Activated naive CD4-positive, alpha-beta T cell treated with anti-CD3 and anti-CD28 coated beads, Interleukin-2, amount 10 ng/mL, durations not matched to agents 7 days and 5 days (primary cell): ENCODE results near the gene STRN3.
"Not testable (repeated sequence)": the region's sequence is repeated elsewhere in the genome, so short reads cannot be mapped to it uniquely, and the experiment has no call there.

Source experiments
- CTCF ChIA-PET: fragments of 350-600 bp; sonication (Branson Sonifier 250); formaldehyde crosslinking; loops from one replicate; lab custom pipeline; 2021; ENCODE audit warnings: antibody characterized with exemption; lab: Charles Lee
- DNase-seq: peaks from one replicate; pipeline ENCODE4 v3.0.0-alpha.2; 2020
- H3K27ac Mint-ChIP-seq: one replicate; pipeline ENCODE4 v1.8.0; 2021; ENCODE audit warnings: mild to moderate bottlenecking, moderate library complexity, mixed read lengths
- H3K27me3 Mint-ChIP-seq: one replicate; pipeline ENCODE4 v1.8.0; 2021; ENCODE audit warnings: mild to moderate bottlenecking, mixed read lengths
- H3K36me3 Mint-ChIP-seq: one replicate; pipeline ENCODE4 v1.8.0; 2021; ENCODE audit warnings: mixed read lengths
- H3K4me1 Mint-ChIP-seq: one replicate; pipeline ENCODE4 v1.8.0; 2021; ENCODE audit warnings: mixed read lengths
- H3K4me3 Mint-ChIP-seq: one replicate; pipeline ENCODE4 v1.8.0; 2021; ENCODE audit warnings: mild to moderate bottlenecking, moderate library complexity, mixed read lengths
- H3K9me3 Mint-ChIP-seq: one replicate; pipeline ENCODE4 v1.8.0; 2021; ENCODE audit warnings: mixed read lengths

STRN3 gene

GRCh38 chr14:30908826-30909225 lies 117.4 kb downstream of the STRN3 start:
- H3K9me3 Mint-ChIP-seq, result no peaks in the 10 kb centered on the region
- no peaks in the 10 kb centered on the region for H3K4me1 Mint-ChIP-seq
- no peak for DNase-seq
- H3K36me3 Mint-ChIP-seq, result peaks cover 30% of the 10 kb centered on the region
- H3K27me3 Mint-ChIP-seq, result no peaks in the 10 kb centered on the region
- H3K4me3 Mint-ChIP-seq, result no peak overlapping the region
- no peak overlapping the region for H3K27ac Mint-ChIP-seq
- CTCF ChIA-PET, result no interaction called here

GRCh38 chr14:30907659-30908057 lies 118.5 kb downstream of the STRN3 start:
- H3K27me3 Mint-ChIP-seq, result no peaks in the 10 kb centered on the region
- no peaks in the 10 kb centered on the region for H3K4me1 Mint-ChIP-seq
- DNase-seq, result no peak
- peaks cover 31% of the 10 kb centered on the region for H3K36me3 Mint-ChIP-seq
- H3K9me3 Mint-ChIP-seq, result no peaks in the 10 kb centered on the region
- CTCF ChIA-PET, result interaction anchor here (0.6 to 0.7 kb wide), 2 partner anchors 13 to 285 kb away, joined by 3 read pairs; no protein-coding TSS in a partner anchor
- H3K27ac Mint-ChIP-seq, result no peak overlapping the region
- H3K4me3 Mint-ChIP-seq, result no peak overlapping the region

GRCh38 chr14:30906752-30907658 lies 119.2 kb downstream of the STRN3 start:
- Mint-ChIP-seq H3K36me3 (peaks cover 34% of the 10 kb centered on the region), H3K4me1 (no peaks in the 10 kb centered on the region), H3K27me3 (no peaks in the 10 kb centered on the region), H3K27ac (no peak overlapping the region), H3K4me3 (no peak overlapping the region), H3K9me3 (no peaks in the 10 kb centered on the region)
- CTCF ChIA-PET, result interaction anchor here (0.7 kb wide), 1 partner anchor 284 kb away, joined by 3 read pairs; no protein-coding TSS in a partner anchor
- DNase-seq, result no peak

- no peaks in the 10 kb centered on the region for H3K9me3 Mint-ChIP-seq
- CTCF ChIA-PET, result no interaction called here
- no peak for DNase-seq
- peaks cover 4% of the 10 kb centered on the region for H3K4me1 Mint-ChIP-seq
- H3K36me3 Mint-ChIP-seq, result peaks cover 38% of the 10 kb centered on the region
- no peaks in the 10 kb centered on the region for H3K27me3 Mint-ChIP-seq
- H3K4me3 Mint-ChIP-seq, result no peak overlapping the region
- no peak overlapping the region for H3K27ac Mint-ChIP-seq
Observed at GRCh38 chr14:30903285-30904124, 122.7 kb downstream of the STRN3 start.

GRCh38 chr14:30897121-30897520 lies 129.1 kb downstream of the STRN3 start:
- H3K27me3 Mint-ChIP-seq, H3K4me1 Mint-ChIP-seq, CTCF ChIA-PET, H3K4me3 Mint-ChIP-seq, H3K27ac Mint-ChIP-seq, DNase-seq, H3K9me3 Mint-ChIP-seq: not testable (repeated sequence)
- peaks cover 37% of the 10 kb centered on the region for H3K36me3 Mint-ChIP-seq

GRCh38 chr14:30896435-30896834 lies 129.7 kb downstream of the STRN3 start:
- Mint-ChIP-seq H3K27ac (no peak overlapping the region), H3K4me3 (no peak overlapping the region), H3K36me3 (peaks cover 33% of the 10 kb centered on the region), H3K27me3 (no peaks in the 10 kb centered on the region), H3K9me3 (no peaks in the 10 kb centered on the region), H3K4me1 (peaks cover 4% of the 10 kb centered on the region)
- no peak for DNase-seq
- CTCF ChIA-PET, result no interaction called here

GRCh38 chr14:30894923-30895515 lies 131.2 kb downstream of the STRN3 start:
- no peak for DNase-seq
- Mint-ChIP-seq H3K4me3 (no peak overlapping the region), H3K9me3 (no peaks in the 10 kb centered on the region), H3K27ac (no peak overlapping the region), H3K4me1 (peaks cover 4% of the 10 kb centered on the region), H3K36me3 (peaks cover 31% of the 10 kb centered on the region), H3K27me3 (no peaks in the 10 kb centered on the region)
- CTCF ChIA-PET, result no interaction called here

GRCh38 chr14:30893819-30894218 lies 132.4 kb downstream of the STRN3 start:
- no peak for DNase-seq
- Mint-ChIP-seq H3K4me1 (no peaks in the 10 kb centered on the region), H3K9me3 (no peaks in the 10 kb centered on the region), H3K36me3 (peaks cover 24% of the 10 kb centered on the region), H3K27me3 (no peaks in the 10 kb centered on the region), H3K27ac (no peak overlapping the region), H3K4me3 (no peak overlapping the region)
- CTCF ChIA-PET, result no interaction called here

- H3K27ac Mint-ChIP-seq, result no peak overlapping the region
- no peak for DNase-seq
- H3K9me3 Mint-ChIP-seq, result no peaks in the 10 kb centered on the region
- H3K27me3 Mint-ChIP-seq, result no peaks in the 10 kb centered on the region
- no peaks in the 10 kb centered on the region for H3K4me1 Mint-ChIP-seq
- no peak overlapping the region for H3K4me3 Mint-ChIP-seq
- CTCF ChIA-PET, result no interaction called here
- peaks cover 4% of the 10 kb centered on the region for H3K36me3 Mint-ChIP-seq
Observed at GRCh38 chr14:30889244-30889594, 137.0 kb downstream of the STRN3 start.

GRCh38 chr14:30888480-30889243 lies 137.5 kb downstream of the STRN3 start:
- no peak overlapping the region for H3K4me3 Mint-ChIP-seq
- CTCF ChIA-PET, result no interaction called here

GRCh38 chr14:30885840-30886740 lies 140.1 kb downstream of the STRN3 start:
- H3K4me1 Mint-ChIP-seq, result peaks cover 4% of the 10 kb centered on the region
- peaks cover 1% of the 10 kb centered on the region for H3K36me3 Mint-ChIP-seq
- no peaks in the 10 kb centered on the region for H3K27me3 Mint-ChIP-seq

More at GRCh38 chr14:30888480-30889243, 137.5 kb downstream of the STRN3 start:
- no peaks in the 10 kb centered on the region for H3K4me1 Mint-ChIP-seq
- H3K36me3 Mint-ChIP-seq, result peaks cover 1% of the 10 kb centered on the region
- no peaks in the 10 kb centered on the region for H3K9me3 Mint-ChIP-seq
- no peak overlapping the region for H3K27ac Mint-ChIP-seq
- no peaks in the 10 kb centered on the region for H3K27me3 Mint-ChIP-seq
- DNase-seq, result no peak

GRCh38 chr14:30884901-30885300 lies 141.3 kb downstream of the STRN3 start:
- Mint-ChIP-seq H3K4me1 (peaks cover 4% of the 10 kb centered on the region), H3K27me3 (no peaks in the 10 kb centered on the region), H3K4me3 (no peak overlapping the region), H3K9me3 (no peaks in the 10 kb centered on the region), H3K36me3 (peaks cover 1% of the 10 kb centered on the region), H3K27ac (no peak overlapping the region)
- no peak for DNase-seq
- CTCF ChIA-PET, result no interaction called here

More at GRCh38 chr14:30885840-30886740, 140.1 kb downstream of the STRN3 start:
- H3K4me3 Mint-ChIP-seq, result no peak overlapping the region
- no peak for DNase-seq
- H3K9me3 Mint-ChIP-seq, result no peaks in the 10 kb centered on the region
- CTCF ChIA-PET, result no interaction called here
- no peak overlapping the region for H3K27ac Mint-ChIP-seq
